T-helper 9 cell (primary cell): ENCODE results near the gene PTPRJ.

Experiments
- DNase-seq: peaks from one replicate; pipeline ENCODE4 v3.0.0-alpha.2; 2020

PTPRJ gene

DNA sequence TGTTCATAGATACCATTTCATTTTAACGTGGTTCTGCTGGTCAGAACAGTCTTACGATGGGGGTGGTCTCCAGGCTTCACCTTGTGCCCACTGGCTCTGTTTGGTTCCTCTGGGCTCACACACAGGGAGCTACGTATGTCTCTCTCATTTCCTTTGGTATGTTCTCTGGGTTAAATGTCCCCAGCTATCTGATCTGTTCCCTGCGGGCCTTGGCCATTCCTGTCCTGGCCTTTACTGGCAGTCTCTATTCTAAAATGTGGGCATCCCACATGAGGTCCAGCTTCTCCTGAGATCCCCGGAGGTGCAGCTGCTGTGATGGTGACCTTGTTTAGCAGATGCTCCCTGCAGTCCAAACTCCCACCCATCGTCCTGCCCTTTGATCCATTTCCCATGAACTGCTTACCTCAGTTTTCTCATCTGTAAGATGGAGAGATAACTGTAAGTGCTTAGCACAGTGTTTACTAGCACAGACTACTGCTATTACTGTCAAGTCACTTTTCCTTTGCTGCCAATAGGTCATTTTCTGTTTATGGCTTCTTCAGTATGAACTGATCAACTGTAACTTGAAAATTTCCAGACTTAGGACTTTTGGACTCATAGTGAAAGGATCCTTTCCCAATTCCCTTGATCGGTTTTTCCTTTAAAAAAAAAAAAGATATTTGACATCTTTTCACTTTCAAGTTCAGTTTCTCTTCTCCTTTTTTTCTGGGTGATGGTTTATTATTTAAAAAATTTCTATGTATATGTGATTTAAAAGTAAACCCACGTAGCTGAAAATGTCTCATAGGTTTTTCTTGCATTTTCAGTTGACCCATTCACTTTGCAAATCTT is 92.9 kb downstream of the PTPRJ start:
- DNase-seq, result no peak

DNA sequence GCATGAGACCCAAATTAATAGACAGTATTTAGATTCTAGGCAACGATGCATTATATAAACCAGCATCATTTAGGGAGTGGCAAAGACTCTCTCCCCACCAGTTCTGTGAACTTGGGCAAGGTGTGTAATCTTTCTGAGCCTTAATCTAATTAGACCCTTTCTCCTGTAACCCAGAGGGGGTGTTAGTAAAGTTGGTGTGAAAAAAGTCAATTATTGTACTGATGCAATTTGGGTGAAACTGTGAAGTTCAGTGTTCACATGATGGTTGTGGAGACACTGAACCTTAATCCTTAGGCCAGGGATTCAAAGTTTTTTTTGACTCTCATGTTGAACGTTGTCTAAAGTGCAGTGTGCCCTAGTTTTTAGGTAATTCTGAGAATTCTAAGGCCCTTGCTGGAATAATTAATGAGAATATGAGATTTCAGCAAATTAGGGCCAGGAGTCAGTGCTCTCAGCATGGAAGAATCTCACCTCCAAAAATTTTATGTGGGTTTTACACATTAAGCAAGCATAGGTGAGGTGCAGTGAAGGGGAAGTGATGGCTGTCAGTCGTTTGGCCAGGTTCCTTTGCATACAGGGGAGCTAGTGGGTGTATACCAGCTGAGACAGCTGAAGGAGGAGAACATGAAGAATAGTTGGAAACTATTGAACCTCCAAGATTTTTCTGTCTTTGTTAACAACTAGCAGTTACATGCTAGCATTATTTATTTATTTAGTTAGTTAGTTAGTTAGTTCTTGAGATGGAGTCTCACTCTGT is 94.2 kb downstream of the PTPRJ start:
- no peak for DNase-seq

DNA sequence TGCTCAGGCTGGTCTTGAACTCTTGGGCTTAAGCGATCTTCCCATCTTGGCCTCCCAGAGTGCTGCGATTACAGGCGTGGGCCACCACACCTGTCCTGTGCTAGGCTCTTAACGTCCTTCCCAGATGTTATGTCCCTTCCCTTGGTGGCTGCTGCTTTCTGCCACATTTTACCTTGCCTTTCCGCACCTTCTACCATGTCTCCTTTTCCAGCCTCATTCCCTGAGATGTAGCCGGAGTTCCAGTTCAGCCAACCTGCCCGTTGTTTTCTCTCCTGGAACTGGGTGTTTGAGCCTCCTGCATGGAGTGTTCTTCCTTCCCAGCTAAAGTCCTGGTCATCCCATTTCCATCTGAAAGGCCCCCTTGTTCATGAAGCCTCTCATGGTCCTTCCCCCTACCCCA is 95.3 kb downstream of the PTPRJ start:
- DNase-seq, result no peak

DNA sequence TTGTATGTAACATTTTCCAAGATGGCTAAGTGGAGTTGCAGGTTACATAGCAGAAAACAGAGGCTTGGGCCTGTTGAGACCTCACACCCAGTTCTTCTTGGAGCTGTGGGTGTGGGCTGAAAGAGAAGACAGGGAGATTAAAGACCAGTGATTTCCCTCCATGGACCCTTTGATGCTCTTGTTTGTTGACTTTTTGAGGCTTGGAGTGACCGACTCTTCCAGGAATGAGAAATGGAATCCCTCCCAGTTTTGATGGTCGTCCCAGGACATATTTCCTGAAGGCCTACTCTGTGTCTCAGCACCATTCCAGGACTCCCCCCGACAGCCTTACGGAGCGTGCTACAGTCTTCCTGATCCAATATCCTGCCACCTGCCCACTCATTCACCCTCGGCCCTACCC is 96.9 kb downstream of the PTPRJ start:
- DNase-seq, result no peak

DNA sequence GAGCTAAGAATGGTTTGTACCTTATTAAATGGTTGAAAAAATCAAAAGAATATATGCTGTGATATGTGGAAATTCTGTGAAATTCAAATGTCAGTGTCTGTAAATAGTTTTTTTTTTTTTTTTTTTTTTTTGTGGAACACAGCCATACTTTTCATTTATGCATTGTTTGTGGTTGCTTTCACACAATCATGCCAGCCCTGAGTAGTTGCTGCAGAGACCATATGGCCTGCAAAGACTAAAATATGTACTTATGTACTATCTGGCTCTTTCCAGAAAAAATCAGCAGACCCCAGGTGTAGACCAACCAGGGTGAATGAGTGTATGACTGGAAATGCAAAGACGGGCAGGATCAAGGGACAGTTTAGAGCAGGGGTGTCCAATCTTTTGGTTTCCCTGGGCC is 98.3 kb downstream of the PTPRJ start:
- DNase-seq, result no peak

DNA sequence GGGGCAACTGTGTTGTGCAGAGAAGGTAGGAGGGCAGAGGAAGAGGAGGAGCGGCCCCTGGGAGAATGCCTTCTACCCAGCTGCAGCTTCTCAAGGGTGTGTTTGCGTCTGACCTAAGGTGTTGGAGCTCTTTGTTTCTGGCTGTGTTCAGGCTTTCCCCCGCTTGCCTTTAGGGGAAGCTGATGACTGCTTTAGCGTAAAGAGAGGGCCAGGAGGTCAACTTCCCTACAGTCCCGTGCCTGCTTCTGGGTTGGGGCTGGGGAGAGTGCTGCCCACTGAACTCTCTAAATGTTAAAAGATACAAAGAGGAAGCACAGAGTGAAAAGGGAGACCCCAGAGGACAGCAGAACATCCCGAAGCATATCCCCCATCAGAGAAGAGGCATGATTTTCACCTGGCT is 99.2 kb downstream of the PTPRJ start:
- DNase-seq, result no peak

DNA sequence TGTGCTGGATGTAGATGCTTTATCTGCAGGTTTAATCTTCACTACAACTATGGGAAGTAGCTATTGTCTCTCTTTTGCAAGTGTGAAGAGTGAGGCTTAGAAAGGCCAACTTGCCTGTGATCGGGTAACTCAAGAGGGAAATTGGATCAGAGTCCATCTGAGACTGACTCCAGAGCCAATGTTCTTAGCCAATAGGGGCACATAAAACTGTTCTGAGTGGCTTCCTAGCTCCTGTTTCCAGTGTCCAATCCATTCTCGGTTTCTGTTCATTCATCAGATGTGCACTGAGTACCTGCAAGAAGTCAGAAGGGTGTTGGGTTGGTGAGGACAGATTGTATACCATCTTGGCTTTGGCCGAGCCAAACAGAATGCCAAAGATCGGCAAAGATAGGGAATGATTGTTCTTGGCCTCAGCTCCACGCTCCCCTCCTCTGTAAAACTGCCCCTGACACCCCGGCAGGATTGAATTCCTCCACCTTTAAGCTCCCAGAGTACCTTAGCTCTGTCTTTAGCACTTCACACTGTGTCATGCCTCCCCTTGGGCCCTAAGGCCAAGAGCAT is 100.0 kb downstream of the PTPRJ start:
- DNase-seq, result no peak

DNA sequence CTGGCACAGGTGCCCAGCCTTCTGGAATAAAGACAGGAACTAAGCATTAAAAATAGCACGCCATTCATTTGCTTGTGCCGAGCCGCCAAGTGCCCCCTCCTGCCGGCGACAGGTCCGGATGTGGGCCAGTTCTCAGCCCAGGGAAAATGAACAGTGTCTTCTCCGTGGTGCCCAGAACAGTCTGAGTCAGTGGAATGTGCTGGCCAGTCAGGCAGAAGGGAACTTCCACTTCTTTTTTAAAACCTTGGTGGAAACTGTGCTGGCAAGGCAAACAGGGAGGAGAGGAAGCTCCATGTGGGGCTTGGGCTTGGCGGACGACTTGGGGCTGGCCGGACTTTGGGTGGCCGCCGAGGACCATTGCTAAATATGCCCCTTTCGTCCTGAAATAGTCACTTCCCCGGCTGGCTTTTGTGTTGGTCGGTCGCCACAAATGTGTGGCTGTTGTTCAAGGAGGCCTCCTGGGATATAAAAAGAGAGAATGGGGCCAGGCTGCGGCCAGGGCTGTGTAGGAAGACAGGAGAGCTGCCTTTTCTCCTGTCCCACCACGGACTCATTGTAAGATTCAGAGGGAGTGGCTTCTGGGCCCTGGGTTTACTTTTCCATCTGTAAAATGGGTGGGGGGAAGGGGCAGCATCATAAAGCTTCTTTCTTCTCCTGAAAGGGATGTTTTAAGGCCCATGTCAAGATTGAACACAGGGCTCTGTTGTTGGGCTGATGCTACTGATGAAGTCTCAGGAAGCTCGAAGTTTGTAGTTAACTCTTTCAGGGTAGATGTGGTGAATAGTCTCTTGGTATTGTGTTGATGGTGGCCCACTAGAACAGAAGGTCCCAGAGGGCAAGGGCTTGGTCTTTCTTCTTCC is 101.0 kb downstream of the PTPRJ start:
- no peak for DNase-seq

DNA sequence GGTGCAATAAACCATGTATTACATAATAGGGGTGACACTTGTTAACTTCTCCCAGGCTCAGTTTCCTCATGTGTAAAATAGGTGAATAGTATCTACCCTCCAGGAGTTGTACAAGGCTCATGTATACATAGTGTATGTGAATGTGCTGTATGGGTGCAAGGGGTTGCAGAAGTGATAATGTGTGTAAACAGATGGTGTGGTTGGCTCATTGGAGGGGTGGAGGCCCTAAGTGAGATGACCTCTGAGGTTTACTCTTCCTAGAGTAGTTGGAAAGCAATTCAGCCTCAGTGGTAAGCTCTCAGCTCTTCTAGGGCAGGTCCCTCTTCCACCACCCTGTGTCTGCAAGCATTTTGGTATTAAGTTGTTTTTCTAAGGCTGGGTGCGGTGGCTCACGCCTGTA is 102.4 kb downstream of the PTPRJ start:
- DNase-seq, result no peak

DNA sequence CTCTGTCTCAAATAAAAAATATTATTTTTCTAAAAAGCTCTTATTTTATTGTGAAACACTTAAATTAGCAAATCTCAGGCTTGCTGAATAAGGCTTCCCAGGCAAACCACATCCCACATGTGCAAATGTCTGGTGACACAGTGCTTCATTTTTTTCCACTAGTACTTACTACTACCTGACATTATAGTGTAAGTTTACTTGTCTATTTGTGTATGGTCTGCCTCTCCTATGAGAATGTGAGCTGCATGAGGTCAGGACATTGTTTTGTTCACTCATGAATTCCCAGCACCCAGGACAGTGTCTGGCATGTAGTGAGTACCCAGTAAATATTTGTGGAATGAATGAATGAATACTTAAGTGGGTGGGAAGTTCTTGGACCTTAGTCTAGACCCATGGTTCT is 103.1 kb downstream of the PTPRJ start:
- no peak for DNase-seq

DNA sequence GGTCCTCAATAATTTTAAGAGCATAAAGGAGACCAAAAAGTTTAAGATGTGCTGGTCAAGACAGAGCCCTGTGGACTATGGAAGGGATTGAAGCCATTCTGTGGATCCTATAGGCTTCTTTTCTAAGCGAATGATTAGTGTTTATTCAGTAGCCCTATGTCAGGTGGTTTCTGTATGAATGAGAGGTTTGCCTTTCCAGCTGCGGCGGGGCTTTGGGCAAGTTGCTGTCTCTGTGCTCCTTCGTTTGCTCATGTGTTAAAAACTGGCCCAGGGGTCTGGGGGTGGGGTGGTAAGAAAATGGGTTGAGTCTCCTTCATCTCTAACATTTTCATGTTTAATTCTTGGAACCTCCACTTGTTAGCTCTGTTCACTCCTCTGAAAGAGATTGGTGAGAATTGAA is 105.3 kb downstream of the PTPRJ start:
- DNase-seq, result no peak

DNA sequence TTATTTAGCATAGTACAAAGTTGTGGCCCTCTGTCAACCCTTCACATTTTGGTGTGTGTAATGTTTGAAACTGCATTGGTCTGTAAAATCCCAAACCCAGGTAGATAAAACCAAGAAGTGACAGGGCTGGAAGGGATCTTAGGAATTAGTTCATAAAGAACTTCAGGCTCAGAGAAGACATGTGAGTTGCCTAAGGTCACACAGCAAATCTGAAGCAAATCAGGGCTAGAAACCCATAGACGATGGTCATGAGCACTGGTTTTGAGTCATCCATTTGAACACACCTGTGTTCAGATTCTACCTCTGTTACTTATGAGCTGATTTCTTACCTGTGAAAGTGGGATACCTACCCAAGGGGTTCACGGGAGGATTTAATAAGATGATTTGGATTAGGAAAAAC is 107.1 kb downstream of the PTPRJ start:
- no peak for DNase-seq

DNA sequence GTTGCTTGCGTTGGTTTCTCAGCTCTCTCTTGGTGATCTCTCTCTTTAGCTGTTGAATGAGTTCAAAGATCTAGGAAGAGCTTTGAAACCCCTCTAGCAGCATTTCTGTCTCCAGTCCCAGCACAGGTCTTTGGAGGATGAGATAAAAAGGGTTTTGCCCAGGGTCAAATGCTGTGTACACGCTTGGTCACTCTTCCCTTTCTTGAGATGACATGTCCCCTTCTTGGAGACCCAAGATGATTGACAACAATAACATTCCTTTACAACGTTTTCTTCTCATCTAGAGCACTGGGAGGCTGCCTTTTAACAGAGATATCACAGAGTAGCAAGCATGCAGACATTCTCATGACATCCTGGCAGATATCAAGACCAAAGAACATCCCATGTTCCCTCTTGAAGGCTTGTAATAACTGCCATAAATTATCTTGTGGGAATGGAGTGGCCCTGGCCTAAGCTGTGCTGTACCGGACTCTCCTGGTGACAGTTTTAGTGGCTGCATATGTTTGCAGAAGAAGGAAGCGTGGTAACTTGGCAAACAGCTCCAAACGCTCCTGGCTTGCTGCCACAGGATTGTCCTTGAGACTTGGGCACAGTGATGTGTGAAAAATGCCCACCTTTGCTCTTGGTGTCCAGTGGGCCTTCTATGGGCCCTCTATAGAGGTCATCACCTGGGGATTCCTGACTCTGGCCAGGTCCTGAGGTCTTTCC is 107.8 kb downstream of the PTPRJ start:
- no peak for DNase-seq

DNA sequence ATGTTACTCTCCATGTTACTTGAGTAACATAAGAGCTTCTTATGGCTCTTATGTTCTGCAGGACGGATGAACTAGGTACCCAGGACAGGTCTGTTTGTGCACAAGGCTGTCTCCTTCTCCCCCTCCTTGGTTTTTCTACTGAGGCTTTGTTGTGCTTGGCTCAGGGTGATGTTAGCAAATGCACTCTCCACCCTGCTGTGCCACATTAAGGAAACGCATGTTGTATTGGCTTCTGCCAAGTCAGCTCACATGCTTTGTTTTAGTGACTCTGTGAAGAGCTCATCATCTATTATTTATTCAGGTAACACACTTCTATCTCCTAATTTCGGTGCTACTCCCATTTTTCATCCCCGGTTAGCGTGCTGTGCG is 108.3 kb downstream of the PTPRJ start:
- no peak for DNase-seq

DNA sequence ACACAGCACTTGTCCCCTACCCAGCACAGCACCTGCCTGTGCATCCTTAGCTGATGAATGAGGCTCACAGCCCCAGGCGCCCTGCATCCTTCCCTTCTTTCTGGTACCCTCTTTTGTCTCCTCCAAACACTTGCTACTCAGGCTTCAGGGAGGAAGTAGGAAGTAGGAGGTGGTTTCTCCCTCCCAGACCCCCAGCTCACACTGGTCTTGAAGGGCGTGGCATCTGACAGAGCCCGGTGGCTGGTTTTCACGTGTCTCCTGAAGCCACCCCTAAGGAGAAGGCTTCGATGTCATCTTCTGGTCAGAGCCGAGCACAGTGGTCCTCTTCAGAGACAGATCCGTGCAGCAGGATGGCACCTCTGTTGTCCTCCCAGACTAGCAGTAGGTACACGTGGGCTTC is 109.8 kb downstream of the PTPRJ start:
- DNase-seq, result no peak

DNA sequence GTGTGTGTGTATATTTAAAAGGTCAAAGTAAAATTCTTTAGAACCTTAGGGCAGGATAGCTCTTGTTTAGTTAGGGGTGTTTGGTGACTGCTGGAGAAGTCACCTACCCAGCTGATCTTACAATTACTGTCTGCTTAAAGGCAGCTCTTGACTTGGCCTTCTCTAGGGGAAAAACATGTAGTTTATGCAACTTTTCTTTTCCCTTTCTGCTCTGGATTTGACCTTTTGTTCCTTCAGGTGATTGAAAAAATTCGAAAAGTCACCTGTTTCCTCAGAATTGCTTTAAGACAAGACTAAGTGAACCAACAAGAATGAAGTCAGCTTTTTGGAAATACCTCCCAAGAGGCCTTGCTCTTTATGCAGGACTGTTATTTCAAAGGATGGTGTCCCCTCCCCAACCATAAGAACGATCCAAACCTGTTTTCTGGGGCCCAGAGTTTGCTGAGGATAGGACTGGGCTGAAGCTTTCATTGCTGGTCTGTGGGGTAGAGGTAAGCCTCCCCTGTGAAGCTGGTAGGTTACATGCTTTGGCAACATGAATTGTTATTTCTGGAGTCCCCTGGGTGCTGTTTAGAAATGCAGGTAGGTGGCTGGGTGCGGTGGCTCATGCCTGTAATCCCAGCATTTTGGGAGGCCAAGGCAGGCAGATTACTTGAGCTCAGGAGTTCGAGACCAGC is 111.2 kb downstream of the PTPRJ start:
- DNase-seq, result no peak

DNA sequence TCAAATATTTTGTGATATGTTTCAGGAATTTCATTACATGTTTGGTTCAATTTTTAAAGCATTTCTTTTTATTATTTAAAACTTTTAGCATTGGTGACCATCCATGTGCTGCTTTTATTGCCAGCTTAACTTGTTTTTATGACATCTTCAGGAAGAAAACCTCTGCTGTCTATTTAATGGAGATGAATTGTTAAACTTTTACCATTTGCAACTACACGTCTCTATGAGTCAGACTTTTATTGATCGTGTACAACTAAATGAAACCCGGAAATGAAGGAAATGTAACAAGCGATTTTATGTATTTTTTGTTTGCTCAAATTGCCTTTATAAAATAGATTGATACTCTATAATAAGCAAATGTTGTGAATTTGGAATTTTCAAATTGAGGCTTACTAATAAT is 113.0 kb downstream of the PTPRJ start:
- no peak for DNase-seq

DNA sequence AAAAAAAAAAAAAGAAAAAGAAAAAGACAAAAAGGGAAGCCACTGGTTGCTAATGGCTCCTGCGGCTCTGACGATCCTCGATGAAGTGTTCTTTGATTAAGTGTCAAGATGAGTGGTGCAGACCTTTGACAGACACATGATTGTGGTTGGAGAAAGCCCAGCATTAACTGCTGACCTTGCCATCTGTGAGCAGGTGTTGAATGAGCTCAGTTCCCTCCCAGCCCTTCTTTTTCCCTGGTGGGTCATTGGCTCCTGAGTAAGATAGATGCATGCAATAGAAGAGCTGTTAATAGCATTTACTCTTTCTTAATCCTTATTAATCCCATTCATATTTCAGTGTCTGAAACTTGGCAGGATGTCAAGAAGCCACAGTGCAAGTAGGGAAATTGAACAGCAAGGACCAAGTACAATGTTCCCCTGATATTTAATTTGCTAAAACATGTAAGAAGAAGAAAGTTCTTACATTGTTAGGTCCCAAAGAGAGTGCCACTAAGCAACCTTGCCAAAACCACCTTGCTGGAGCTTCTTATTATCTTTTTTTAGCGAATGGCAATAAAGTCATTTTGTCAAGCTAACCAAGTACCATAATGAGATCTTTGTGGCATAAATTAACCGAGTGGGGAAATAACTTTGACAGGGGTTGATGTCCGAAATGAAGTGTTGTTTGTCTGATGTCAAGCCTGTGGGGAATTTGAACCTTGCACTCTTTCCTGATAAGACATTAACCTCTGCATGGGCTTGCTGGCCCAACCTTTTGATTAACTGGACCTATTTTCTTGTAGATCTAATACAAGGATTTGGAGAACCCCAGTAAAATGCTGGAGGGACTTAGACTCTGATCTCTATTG is 113.7 kb downstream of the PTPRJ start:
- DNase-seq, result no peak

DNA sequence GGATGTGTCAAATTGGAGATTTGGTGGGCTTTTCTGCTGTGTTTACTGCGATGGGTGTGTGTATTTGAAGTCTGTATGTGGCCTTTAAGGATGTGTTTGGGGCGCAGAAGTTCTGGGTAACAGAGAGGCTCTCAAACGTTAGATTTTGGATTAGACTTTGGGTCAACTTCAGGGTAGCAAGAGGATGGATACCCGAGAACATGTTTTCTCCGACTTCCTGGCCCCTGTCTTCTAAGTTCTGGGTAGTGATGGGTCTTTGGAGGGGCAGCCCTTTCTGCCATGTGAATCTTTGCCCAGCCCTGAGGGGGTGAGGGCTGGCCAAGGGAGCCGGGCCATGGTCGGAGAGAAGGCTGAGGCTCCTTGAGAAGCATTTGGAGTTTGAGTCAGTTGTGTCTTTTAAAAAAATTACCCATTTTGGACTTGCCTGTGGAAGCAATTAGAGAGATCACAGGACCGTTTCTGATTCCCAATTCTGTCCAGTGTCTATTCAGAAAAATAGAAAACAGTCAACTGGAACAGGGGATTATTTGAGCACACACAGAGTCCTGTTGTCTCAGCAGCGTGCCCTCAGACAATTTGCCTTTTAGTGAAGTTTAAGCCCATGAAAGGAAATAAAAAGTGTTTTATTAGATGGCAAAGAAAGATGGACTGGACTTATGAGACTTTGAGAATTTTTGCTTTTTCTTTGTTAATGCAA is 114.4 kb downstream of the PTPRJ start:
- DNase-seq, result no peak

DNA sequence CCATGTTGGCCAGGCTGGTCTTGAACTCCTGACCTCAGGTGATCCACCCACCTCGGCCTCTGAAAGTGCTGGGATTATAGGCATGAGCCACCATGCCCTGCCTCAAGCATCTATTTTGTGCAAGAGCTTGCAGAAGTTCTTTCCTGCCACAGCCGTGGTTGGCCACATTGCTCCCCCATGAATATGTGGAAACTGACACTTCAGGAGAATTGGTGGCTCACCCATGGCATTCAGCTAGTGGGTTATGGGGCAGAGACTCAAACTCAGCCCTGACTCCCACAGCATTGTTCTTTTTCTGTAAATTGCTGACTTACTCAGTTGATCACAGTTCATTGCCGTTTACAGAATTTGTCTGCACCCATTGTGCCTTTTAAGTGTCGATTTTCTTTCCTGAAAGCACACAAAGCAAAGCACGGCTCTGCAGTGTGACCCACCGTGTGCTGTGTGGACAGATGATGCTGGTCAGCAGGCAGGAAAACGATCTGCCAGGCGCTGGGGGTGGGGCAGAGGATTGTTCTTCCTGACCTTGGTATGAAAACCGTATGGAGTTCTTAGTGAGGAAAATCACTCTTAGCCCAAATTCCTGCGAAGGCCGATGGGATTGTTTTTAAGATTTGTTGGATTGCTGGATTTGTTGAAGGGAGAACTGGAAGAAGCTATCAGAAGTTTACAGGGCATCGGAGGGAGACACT is 115.6 kb downstream of the PTPRJ start:
- no peak for DNase-seq
